ENCODE data around the gene ZSWIM6.
"Not testable (repeated sequence)": the region's sequence is repeated elsewhere in the genome, so short reads cannot be mapped to it uniquely, and the experiment has no call there.

The ZSWIM6 gene

DNA sequence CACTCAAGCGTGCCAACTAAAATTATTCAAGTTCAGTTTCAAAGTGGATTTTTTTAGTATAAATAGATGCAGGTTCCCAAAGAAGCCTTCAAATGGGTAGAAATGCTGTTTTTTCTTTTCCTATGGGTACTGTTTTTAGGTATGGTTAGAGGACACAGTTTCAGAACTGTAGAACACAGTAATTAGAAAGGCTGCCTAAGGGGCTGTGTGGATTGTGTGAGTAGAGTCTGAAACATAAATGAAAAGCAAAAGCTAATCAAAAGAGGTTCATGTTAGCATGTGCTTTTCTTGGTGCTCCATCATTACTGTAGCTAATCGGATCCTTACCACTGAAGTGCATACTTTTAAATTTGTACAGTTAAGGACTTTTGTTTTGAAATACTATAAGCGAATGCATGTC, 85.3 kb downstream of the ZSWIM6 start:
- no peak for DNase-seq (ENCODE audit: low read depth)
- TF ChIP-seq, protein P1, sequence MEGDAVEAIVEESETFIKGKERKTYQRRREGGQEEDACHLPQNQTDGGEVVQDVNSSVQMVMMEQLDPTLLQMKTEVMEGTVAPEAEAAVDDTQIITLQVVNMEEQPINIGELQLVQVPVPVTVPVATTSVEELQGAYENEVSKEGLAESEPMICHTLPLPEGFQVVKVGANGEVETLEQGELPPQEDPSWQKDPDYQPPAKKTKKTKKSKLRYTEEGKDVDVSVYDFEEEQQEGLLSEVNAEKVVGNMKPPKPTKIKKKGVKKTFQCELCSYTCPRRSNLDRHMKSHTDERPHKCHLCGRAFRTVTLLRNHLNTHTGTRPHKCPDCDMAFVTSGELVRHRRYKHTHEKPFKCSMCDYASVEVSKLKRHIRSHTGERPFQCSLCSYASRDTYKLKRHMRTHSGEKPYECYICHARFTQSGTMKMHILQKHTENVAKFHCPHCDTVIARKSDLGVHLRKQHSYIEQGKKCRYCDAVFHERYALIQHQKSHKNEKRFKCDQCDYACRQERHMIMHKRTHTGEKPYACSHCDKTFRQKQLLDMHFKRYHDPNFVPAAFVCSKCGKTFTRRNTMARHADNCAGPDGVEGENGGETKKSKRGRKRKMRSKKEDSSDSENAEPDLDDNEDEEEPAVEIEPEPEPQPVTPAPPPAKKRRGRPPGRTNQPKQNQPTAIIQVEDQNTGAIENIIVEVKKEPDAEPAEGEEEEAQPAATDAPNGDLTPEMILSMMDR (IDR thresholded peaks at IDR 0.05; ENCODE audit: insufficient read depth, low read depth, low read length, missing control alignments), result no peak
- H3K4me3 ChIP-seq (ENCODE audit: low read length), result no peak overlapping the region

DNA sequence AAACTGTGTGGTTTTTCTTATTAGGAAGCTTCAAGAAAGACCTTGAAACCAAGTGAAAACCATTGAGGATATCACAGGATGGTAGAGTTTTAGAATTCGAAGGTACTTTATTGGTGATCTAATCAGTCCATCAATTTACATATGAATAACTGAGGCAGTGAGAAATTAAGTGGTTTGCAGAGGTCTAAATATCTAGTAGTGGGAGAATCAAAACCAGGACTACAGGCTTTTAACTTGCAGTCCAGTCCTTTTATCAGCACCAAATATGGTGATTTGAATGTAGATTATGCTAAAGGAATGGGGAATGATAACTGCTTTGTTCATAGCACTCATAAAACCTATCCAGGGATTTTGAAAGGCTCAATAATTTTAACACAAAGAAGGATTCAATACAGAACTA, 85.8 kb downstream of the ZSWIM6 start:
- H3K4me3 ChIP-seq (ENCODE audit: low read length), result no peak overlapping the region
- TF ChIP-seq, protein P1 (IDR thresholded peaks at IDR 0.05; ENCODE audit: insufficient read depth, low read depth, low read length, missing control alignments), result no peak
- DNase-seq (ENCODE audit: low read depth), result no peak

DNA sequence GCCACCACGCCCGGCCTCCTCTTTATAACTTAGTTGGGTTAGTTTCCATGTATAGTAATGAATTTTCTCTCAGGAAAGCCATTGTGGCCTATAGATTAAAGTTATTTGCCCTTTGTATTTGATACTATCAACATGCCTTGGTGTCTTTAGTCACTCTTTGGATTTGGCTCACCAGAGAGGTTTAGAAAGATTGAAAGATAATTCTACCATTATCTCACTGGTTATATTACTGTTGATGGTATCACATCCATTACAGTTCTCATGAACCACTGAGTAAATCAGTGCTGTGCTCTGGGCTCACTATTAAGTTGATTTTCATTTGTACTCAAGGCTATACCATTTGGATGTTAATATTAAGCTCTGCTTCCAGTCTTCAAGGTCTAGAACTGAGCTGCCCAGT, 87.0 kb downstream of the ZSWIM6 start:
- no peak for DNase-seq (ENCODE audit: low read depth)
- TF ChIP-seq, protein P1 (IDR thresholded peaks at IDR 0.05; ENCODE audit: insufficient read depth, low read depth, low read length, missing control alignments), result no peak

DNA sequence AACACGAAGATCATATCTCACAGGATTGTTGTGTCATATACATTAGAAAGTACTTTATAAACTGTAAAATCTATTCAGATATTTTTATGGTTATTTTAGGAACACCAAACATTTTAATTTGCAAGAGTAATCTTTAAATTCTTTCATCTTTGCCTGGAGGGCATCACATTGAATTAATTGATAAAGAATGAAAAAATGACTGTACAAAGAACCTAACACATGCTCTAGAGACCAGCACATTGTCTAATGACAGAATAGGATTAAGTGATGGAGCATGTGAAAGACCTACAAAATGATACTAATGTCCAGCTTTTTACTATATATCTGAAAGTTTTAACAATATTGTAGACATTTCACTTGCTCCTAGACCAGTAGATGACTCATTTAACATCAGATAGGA, 88.0 kb downstream of the ZSWIM6 start:
- no peak overlapping the region for H3K4me3 ChIP-seq (ENCODE audit: low read length)
- TF ChIP-seq, protein P1 (IDR thresholded peaks at IDR 0.05; ENCODE audit: insufficient read depth, low read depth, low read length, missing control alignments), result no peak
- DNase-seq (ENCODE audit: low read depth), result no peak

More for the DNA sequence above, 87.0 kb downstream of the ZSWIM6 start:
- no peak overlapping the region for H3K4me3 ChIP-seq (ENCODE audit: low read length)

DNA sequence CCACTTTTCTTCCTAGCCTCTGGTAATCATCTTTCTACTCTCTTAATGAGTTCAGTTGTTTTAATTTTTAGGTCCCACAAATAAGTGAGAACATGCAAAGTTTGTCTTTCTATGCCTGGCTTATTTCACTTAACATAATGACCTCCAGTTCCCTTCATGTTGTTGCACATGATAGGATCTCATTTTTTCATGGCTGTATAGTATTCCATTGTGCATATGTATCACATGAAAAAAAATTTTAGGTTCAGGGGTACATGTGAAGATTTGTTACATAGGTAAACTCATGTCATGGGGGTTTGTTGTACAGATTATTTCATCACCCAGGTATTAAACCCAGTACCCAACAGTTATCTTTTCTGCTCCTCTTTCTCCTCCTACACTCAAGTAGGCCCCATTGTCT, 89.2 kb downstream of the ZSWIM6 start:
- not testable (repeated sequence) for DNase-seq (ENCODE audit: low read depth); H3K4me3 ChIP-seq (ENCODE audit: low read length)

DNA sequence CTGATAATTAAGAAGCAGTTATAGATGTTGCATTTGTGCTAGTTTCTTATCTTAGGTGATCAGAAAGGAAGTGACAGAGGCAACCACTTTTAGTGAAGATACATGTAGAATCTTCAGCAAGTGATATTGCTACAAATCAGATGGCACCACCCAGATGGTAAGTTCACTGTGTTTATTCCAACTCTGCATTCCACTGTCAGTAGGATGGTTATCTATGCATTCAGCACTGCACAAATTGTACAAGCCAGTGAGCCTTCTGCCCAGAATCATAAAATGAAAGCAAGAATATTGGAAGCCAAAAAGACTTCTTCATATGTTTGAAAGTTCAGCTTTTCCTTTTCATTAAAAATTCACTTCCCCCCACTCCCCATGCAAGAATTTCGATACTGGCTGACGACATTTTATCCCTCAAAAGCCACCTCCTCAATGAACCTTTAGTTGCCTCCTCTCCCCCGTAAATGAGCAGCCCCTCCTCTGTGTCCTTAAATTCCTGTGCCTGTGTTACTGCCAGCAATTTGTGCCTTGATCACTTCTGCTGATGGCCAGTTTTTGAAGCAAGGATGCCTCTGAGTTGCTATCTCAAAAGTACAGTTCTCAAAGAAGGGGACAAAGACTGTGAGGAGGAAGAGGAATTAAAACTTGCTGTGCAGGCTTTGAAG, 91.6 kb downstream of the ZSWIM6 start:
- TF ChIP-seq, protein P1 (IDR thresholded peaks at IDR 0.05; ENCODE audit: insufficient read depth, low read depth, low read length, missing control alignments), result no peak
- no peak overlapping the region for H3K4me3 ChIP-seq (ENCODE audit: low read length)
- DNase-seq (ENCODE audit: low read depth), result no peak

DNA sequence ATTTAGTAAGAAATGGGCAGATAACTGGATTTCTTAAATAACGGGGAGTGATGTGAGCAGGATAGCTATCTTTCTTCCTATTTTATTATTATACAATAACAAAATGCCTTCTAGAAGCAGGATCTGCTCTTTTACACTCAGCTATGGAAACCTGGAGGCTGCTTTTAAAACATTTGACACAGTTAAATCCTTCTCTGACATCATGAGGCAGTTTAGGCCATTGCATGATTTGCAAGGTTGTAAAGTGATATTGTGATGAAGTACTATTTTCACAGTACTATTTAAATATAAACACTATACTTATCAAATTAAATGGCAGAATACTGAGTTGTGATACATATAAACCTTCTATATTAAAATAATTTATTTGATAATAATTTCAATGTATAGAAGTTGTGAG, 93.9 kb downstream of the ZSWIM6 start:
- TF ChIP-seq, protein P1 (IDR thresholded peaks at IDR 0.05; ENCODE audit: insufficient read depth, low read depth, low read length, missing control alignments), result no peak
- DNase-seq (ENCODE audit: low read depth), result no peak
- no peak overlapping the region for H3K4me3 ChIP-seq (ENCODE audit: low read length)
